HG02938 (cell line): ENCODE data around the gene PPP2R1B.
"Not testable (repeated sequence)": the region's sequence is repeated elsewhere in the genome, so short reads cannot be mapped to it uniquely, and the experiment has no call there.

Experiments
- ATAC-seq: cut with Tn5 transposase; IDR thresholded peaks from one replicate; pipeline ENCODE4 v1.9.1; 2021; ENCODE audit warnings: mild to moderate bottlenecking, moderate library complexity; ENCODE audit not compliant: unreplicated experiment

The PPP2R1B gene

GRCh38 chr11:111729071-111729830 lies 36.9 kb downstream of the PPP2R1B start:
- no peak for ATAC-seq

- no peak for ATAC-seq
These were observed 38.8 kb downstream of the PPP2R1B start for GRCh38 chr11:111727431-111727830.

GRCh38 chr11:111726301-111726713 lies 39.9 kb downstream of the PPP2R1B start:
- no peak for ATAC-seq

- no peak for ATAC-seq
These were observed 40.6 kb downstream of the PPP2R1B start for GRCh38 chr11:111725621-111726020.

GRCh38 chr11:111724615-111725129 lies 41.5 kb downstream of the PPP2R1B start:
- ATAC-seq = no peak

DNA sequence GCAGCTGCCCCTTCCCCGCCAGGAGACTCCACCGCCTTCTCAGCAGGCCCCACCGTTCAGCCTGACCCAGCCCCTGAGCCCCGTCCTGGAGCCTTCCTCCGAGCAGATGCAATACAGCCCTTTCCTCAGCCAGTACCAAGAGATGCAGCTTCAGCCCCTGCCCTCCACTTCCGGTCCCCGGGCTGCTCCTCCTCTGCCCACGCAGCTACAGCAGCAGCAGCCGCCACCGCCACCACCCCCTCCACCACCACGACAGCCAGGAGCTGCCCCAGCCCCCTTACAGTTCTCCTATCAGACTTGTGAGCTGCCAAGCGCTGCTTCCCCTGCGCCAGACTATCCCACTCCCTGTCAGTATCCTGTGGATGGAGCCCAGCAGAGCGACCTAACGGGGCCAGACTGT lies 42.6 kb downstream of the PPP2R1B start:
- no peak for ATAC-seq

- no peak for ATAC-seq
These were observed 43.7 kb downstream of the PPP2R1B start for GRCh38 chr11:111722501-111722900.

DNA sequence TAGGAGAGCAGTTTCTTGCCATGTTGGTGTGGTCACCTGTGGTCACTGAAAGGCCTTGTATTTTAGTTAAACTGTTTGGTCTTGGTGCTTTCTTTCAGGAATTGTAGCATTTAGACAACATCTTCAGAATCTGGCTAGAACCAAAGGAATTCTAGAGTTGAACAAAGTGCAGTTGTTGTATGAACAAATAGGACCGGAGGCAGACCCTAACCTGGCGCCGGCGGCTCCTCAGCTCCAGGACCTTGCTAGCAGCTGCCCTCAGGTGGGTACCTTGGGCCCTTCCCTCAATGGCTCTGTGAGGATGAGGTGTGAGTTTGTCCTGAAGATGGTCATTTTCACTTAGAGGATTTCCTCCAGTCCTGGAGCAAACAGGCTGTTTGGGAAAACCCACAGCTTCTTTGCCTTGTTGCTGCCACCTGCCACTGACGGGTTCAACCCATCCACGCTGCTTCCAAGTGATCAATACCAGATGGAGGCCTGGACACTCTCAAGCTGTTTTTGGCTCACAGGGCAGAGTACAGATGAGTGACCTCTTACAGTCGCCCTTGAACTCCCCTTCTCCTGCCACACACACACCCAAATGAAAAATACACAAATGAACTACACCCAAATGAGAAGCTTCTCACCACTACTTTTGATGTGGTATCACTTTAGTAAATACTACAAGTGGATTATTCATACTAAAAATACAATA lies 45.2 kb downstream of the PPP2R1B start:
- ATAC-seq = no peak

GRCh38 chr11:111719379-111719778 lies 46.8 kb downstream of the PPP2R1B start:
- ATAC-seq = no peak

- ATAC-seq = no peak
These were observed 47.3 kb downstream of the PPP2R1B start for GRCh38 chr11:111718859-111719258.

DNA sequence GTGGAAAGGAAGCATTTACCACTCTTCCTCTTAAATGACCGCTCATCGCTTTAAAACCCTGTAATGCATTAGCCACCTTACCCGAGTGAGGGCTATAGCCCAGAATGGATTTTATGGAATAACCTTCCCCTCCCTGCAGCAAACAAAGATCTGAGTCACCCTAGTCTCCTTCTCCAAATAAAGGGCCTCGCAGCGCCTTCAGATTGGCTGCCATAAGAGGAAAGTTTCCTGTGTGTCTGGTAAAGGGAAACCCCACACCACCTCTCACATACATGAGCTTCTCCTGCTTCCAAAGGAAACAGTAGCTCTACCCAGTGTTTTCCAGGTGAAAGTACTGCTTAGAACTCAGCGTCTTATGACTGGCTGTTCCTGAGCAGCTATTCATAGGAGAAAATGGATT lies 47.8 kb downstream of the PPP2R1B start:
- ATAC-seq = no peak

DNA sequence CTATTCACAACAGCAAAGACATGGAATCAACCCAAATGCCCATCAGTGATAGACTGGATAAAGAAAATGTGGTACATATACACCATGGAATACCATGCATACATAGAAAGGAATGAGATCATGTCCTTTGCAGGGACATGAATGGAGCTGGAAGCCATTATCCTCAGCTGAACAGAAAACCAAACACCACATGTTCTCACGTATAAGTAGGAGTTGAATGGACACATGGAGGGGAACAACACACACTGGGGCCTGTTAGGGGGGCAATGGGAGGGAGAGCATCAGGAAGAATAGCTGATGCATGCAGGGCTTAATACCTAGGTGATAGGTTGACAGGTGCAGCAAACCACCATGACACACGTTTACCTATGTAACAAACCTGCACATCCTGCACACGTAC lies 48.5 kb downstream of the PPP2R1B start:
- ATAC-seq = not testable (repeated sequence)

DNA sequence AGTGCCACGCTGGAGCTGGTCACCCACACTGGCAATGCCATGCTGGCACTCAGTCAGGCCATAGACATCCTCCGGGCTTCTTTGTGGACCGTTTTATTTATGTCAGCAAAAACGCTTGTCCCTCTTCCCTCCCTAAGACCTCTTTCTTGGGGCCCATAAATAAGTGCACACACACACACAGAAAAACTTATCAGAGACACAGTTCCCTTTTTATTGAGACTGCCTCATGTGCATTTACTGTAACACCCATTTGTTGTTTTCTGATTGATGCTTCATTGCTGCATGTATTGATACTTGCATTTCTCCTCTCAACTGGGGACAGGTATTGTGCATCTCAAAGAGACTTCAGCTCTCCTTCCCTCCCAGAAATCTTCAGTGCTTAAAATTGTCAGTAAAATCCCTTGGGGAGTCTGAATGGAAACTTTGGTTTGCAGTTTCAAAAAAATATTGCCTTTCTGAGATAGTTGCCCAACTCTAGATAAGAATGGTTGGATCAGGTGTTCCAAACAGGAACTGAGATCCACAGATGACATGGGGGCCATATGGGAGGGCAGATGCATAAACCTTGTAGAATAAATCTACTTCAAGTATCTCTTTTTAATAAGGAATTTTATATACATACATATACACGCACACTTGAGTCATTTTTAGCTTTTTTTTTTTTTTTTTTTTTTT lies 50.9 kb downstream of the PPP2R1B start:
- no peak for ATAC-seq

DNA sequence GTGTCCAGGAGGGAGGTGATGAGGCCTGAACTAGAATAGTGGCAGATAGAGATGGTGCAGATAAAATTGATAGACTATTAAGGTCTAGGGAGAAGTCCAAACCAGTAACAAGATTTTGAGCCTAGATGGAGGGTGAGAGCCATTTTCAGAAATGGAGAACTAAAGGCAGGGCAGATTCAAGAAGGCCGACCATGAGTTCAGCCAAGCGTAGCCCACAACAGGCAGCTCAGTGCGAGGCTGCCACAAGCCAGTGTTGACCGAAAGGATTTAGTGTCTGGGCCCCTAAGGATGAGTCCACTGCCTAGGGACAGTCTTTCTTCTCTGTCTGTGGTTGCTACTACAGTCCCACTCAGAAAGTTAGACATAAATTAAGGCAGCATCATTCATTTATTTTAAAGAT lies 51.7 kb downstream of the PPP2R1B start:
- no peak for ATAC-seq

DNA sequence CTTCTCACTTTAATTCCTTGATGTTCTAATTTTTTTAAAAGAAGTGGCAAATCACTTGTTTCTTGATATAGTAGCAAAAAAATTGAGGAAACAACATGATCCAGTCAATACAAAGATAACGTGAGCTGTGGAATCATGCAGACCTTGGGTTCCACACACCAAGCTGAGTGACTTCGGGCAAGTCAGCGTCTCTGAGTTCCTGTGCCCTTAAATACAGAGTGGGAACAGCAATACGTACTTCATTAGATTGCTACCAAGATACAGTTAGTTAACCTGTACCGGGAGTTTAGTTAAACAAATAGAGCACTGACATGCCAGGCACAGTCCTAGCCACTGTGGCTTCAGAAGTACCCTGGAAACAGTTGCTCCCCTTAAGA lies 58.5 kb downstream of the PPP2R1B start:
- ATAC-seq = no peak

GRCh38 chr11:111707039-111707690 lies 59.0 kb downstream of the PPP2R1B start:
- ATAC-seq = no peak

GRCh38 chr11:111703576-111703975 lies 62.6 kb downstream of the PPP2R1B start:
- no peak for ATAC-seq

DNA sequence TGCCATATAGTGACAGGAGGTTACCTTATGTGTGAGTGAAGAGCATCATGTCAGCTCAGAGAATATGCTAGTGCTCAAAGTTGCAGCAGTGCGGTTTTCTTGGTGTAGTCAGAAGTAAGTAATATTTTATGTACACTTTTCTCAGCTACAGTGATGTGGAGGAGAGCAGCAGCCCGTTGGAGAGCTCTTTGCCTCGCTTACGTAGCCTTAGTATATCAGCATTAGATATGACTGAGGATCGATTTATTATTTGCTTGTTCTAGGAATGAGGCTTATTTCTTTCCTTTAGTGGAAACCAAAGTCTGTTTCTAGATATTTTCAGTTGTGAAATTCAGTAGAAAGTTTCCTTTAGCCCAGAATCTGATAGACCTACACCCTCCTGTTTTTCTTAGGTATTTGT lies 63.6 kb downstream of the PPP2R1B start:
- ATAC-seq = no peak

GRCh38 chr11:111700162-111700561 lies 66.0 kb downstream of the PPP2R1B start:
- no peak for ATAC-seq

GRCh38 chr11:111699579-111700156 lies 66.5 kb downstream of the PPP2R1B start:
- ATAC-seq = no peak
